ENCODE results near the gene NSD1.
"Not testable (repeated sequence)": the region's sequence is repeated elsewhere in the genome, so short reads cannot be mapped to it uniquely, and the experiment has no call there.

NSD1 gene

DNA sequence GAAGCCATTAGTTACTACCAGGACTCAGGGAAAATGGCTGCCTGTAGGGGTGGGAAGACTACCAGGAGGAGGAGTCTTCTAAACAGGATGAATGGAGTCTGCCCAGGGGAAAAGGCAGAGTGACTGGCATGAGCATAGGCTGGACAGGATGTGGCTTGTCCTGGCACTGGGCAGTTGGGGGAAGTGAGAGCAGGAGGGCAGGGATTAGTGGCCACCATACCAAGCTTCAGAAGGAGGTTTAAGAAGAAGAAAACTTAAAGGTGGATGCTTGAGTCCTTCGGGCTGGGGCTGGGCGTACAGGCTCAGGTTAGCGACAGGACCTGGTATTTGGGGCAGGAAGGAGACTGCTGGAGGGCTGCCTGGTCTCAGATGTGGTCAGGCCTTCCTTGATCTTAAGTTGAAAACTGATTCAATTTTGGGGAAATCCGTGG, 5.0 kb upstream of the NSD1 start:
- no peak for DNase-seq

DNA sequence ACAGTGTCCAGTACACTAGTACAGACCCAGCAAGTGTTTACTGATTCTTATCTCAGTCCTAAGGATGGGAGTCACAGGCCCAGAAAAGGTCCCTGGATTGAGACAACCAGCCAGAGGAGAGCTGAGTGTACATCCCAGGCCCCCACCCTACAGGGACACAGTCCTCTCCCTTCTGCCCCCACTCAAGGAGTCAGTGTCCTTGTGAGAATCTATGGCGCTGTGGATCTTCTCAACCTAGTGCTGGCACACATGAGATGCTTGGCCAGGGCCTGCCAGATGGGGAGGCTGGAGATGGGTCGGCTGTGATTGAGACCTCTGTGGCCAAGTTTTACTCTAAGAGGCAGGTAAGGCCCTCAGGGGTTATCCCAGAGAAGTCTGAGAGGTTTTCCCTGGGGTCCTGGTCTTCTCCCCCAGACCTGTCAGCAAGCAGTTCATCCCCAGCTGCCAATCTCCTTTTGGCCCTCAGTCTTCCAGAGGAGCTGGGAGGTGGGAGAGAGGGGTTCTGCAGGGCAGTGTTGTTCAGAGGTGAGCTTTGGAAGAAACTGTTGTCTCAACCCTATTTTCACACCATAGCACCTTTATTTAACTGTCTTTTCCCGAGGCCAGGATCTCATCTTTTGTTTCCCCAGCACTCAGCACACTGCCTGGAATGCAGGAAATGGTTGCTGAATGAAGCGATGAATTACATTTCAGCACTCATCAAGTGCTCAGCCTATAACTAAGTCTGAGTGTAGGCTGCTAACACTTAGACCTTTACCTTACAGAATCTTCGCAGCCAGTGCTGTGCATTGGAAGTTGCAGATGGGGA, 3.2 kb upstream of the NSD1 start:
- DNase-seq: no peak

DNA sequence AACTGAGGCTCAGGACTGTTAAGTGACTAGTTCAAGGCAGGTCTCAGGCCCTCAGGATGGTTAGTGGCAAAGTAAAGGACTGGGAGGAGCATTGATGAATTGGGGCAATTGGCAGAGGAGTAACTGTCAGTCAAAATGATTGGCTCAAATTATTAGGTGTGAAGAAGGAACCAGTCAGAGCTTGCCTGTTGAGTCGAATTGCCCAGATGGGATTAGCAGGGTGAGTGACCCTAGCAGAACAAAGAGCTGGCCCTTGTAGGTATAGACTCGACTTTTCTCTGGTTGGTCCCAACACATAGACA, 2.6 kb upstream of the NSD1 start:
- no peak for DNase-seq

DNA sequence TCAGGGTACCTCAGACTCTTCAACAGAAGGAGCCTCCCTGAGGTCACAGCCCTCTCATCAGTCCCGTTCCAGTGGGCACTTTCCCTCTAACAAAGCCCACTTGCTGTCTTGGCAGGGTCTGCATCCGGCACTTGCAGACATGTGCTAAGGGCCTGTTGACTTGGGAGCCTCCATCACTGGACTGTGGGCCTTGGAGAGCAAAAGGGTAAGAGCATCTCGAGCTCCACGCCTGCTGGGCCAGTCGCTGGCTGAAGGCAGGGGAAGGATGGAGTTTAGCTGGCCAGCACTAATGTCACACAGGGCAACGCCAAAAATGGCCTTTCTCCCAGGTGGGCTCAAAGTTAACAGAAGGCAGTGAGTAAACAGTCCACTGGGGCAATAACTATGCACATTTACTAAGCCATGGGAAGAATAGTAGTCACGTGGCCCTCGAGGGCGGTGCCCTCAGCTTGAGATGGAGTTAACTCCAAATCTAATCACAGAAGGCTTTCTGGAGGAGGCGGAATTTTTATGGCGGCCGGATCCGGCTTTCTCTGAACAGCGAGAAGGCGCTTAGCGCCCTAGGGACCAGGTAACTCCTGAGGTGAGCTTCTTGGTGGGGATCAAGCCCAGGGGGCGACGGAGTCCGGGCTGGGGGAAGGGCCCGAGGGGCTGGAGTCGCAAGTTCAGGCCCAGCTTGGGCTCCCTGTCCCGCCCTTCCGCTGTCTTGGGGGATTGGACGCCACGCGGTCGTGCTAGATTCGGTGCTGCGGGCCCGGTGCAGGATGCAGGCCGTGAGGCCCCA, 2.0 kb upstream of the NSD1 start:
- DNase-seq: peak in 1 of 2 experiments; percentile 27

DNA sequence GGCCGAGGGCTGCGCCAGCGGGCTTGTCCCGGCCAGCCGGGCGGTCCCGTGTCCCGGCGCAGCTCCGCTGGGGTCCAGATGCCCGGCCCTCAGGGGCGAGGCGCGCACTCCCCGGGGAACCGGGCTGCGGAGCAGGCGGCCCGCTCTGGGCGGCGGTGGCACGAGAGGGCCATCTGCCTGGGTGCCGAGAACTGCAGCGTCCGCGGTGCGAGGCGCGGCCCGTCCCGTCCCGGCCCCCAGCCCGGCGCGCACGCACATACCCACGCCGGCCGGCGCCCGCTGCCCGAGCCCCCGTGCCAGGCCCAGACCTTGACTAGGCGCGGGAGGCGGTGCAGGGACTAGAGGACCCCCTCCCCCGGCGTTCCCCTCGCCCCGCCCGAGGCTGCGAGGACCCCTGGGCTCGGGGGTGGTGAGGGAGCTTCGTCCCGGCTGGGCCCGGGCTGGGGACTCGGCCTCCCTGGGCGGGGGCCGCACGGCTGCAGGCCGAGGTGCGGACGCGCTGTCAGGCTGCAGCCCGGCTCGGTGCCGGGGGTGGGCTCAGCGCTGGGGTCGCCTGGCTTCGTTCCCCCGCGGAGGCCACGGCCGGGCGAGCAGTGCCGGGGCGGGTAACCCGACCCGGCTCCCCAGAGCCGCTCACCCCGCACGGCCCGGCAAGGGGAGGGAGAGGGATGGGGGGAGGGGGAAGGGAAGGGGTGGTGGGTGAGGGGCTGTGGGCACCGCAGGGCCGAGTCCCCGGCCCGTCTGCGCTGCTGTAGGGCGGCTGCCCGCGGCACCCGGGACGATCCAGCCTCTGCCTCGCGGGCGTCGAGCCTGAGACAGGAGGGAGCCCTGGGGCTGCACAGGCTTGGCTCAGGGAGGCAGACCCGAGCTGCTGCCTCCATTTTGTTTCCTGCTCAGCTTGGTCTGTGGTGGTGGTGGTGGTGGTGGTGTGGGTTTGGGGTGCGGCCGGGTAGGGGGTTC, 1.2 kb upstream of the NSD1 start:
- no peak for DNase-seq

DNA sequence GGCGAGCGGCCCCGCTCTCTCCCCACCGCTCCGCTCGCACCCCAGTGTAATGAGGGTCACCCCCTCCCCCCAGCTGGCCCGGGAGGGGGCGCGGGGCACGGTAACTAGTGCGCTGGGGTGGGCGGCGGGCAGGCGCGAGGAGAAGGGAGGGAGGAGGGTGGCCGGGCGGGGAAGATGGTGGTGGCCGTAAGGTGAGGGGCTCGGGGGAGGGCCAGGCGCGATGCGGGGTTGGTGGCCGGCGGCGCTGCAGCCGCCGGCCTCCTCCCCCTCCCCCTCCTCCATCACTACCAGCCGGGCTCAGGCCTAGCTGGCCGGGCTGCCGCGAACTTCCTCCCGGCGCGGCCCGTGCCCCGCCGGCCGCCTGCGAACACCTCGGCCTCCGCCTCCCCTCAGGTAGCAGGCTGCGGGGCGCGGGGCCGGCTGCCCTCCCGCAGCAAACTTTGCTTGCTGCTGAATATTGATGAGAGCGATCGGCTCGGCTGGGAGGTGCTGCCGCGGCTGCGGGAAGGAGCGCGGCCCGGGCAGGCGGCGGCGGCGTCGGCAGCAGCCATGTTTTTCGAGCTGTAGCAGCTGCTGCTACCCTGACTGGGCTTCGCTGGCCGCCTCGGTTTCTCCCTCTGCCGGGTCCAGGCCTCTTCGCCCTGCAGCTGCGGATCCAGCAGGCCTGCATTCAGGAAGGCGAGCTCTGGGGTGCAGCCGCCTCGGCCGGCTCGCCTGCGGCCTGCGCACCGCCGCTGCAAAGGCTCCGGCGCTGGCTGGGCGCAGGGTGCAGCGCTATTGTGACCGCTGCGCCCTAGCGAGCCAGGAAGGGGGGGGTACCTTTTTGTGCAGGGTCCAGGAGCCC, 502 bp downstream of the NSD1 start:
- peak in 1 of 2 experiments; percentile 59 for DNase-seq

DNA sequence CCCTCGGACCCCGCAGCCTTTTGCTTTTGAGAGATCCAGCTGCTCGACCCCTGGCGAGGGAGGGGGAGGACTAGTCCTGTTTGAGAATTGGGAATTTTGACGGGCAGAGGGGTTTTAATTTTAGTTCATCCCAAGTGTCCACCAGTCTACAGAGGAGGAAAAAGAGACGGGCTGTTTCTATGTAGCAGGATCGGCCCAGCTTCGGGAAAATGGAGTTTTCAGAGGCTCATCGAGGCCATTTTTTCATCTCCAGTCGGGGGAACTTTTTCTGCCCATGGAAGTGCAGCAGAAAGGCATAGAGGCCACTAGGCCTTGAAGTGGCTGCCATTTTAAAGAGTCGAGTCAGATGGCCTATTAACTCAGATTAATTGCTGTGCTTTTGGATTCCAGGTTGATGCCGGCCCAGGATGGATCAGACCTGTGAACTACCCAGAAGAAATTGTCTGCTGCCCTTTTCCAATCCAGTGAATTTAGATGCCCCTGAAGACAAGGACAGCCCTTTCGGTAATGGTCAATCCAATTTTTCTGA, 1.2 kb downstream of the NSD1 start:
- no peak for DNase-seq

DNA sequence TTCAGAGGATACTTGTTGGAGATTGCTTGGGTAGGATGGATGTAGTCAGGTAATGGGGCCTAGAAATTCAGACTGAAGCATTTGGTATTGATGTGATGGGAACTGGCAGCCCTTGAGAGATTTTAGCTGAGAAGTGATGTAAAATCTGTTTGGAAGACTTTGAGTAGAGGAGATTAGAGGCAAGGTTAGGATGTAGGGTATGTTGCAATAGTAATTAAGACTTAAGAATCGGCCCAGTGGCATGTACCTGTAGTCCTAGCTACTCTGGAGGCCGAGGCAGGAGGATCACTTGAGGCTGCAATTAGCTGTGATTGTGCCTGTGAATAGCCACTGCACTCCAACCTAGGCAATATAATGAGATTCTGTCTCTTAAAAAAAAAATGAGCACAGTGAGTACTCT, 6.7 kb downstream of the NSD1 start:
- DNase-seq: no peak

DNA sequence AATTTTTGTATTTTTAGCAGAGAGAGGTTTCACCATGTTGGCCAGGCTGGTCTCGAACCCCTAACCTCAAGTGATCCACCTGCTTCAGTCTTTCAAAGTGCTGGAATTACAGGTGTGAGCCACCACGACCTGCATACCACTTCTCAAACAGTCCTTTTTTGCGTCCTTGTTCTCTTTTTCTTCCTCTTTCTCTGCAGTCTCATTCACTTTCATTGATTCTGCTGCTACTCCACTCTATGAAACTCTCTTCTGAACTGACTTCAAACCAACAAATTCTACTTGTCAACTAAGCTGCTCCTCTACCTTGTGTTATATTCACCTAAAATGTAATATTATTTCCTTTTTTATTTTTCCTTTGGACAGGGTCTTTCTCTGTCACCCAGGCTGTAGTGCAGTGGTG, 7.9 kb downstream of the NSD1 start:
- no peak for DNase-seq

DNA sequence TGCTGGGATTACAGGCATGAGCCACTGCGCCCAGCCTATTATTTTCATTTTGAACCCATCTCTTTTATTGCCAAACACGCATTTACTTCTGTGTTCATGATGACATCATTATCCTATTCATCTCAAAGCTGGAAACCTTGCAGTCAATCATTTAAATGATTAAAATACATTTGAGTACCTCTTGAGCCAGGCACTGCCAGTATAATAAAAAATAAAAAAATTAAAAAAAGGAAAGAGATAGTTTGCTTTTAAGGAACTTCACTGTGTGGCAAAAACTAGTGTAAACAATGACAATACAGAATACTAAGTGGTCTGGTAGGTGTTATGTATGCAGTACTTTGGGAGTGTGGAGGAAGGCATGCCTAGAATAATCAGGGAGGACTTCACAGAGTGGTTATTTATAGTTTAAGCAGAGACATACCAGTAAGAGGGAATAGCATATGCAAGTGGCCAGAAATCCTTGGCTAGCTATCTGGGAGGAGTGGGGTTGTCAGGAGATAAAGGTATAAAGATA, 8.6 kb downstream of the NSD1 start:
- DNase-seq: no peak

DNA sequence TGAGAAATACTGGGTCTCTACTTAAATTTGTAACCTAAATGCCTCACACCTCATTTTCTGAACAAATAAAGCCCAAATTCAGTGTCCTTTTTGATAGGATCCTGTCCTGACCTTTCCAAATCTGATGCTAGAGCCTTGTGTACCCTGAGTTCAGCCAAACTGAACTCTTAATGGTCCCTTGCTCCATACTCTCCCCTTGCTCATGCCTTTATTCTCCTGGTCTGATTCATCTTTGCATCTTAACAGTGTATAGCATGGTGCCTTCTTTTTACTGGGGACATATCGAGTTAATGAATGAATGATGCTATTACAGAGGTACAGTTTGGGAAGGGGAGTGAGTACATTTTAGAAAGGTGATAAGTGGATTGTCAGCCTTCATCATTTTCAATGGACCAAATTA, 9.2 kb downstream of the NSD1 start:
- no peak for DNase-seq

DNA sequence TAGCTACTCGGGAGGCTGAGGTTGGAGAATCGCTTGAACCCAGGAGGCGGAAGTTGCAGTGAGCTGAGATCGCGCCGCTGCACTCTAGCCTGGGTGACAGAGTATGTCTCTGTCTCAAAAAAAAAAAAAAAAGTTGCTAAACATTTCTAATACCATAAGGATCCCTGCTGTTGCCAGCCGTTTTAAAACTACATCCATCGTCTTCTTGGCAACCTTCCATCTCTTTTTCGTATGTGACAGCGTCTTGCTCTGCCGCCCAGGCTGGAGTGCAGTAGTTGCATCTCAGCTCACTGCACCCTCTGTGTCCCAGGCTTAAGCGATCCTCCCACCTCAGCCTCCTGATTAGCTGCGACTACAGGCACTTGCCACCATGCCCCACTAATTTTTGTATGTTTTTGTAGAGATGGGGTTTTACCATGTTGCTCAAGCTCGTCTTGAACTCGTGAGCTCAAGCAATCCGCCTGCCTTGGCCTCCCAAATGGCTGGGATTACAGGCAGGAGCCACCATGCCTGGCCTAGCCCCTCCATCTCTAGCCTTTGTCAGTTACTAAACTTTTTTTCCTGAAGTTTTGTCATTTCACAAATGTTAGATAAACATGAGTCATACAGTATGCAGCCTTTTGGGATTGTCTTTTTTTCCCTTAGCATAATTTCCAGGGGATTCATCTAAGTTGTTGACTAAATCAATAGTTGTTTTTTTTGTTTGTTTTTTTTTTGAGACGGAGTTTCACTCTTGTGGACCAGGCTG, 13.5 kb downstream of the NSD1 start:
- DNase-seq: no peak

DNA sequence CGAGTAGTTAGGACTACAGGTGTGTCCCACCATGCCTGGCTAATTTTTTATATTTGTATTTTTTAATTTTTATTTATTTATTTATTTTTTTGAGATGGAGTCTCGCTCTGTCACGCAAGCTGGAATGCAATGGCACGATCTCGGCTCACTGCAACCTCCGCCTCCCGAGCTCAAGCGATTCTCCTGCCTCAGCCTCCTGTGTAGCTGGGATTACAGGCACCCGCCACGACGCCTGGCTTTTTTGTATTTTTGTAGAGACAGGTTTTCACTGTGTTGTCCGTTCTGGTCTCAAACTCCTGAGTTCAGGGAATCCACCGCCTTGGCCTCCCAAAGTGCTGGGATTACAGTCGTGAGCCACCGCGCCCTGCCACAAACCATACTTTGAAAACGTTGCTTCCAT, 16.5 kb downstream of the NSD1 start:
- DNase-seq: not testable (repeated sequence)

DNA sequence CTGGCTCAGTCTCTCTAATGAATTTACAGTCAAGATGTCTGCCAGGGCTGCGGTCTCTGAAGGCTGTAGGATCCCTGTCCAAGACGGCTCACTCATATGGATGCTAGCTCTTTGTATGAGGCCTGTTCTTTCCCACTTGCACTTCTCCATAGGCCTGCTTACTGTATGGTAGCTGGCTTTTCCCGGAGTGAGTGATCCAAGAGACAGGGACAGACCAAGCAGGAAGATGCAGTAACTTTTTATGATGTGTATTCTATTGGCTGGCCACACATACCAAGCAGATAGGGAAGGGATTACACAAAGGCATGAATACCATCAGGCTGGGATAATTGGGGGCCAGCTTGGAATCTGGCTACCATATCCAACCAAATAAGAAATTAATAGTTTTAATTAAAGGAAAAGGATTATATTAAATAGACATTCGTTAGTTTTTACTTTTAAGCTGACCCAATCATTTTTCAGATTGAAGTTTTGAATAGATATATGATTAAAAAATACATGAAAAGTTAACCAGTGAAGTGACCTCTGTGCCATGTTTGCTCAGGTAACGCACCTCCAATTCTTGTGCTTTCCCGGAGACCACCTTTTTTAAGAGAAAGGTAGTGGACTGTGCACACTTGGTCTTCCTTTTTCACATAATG, 20.6 kb downstream of the NSD1 start:
- no peak for DNase-seq

DNA sequence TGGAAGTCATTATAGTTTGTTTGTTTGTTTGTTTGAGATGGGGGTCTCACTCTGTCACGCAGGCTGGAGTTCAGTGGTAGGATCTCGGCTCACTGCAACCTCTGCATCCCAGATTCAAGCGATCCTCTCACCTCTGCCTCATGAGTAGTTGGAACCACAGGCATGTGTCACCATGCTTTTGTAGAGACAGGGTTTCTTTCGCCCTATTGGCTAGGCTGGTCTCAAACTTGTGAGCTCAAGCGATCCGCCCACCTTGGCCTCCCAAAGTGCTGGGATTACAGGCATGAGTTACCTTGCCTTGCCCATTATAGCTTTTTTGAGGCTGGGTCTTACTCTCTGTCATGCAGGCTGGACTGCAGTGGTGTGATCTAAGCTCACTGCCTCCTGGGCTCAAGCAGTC, 28.8 kb downstream of the NSD1 start:
- no peak for DNase-seq

DNA sequence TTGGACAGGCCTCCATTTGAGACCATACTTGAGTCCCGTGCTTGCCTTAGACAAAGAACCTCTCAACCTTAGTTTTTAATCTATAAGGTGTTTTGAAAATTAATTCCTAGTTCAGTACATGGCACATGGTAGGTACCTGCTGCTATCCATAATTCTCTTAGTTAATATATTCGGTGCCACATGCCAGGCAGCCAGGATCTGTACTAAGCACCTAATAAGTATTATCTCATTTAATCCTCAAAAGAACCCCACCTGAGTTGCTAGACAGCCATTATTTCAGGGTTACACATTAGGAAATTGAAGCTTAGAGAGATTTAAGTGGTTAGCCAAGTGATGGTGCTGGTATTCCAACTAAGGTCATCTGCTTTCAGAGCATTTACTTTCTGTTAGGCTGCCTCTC, 29.9 kb downstream of the NSD1 start:
- DNase-seq: no peak

DNA sequence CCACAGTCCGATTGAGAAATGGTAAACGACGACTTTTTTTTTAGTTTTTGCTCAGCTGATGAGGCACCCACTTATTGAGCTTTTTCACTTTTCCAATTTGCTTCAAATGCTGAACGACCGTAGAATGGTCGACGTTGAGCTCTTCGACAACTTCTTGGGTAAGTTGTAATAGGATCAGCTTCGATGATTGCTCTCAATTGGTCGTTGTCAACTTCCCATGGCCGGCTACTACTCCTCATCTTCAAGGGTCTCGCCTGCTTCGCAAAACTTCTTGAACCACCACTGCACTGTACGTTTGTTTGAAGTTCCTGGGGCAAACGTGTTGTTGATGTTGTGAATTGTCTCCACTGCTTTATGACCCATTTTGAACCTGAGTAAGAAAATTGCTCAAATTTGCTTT, 35.7 kb downstream of the NSD1 start:
- no peak for DNase-seq

DNA sequence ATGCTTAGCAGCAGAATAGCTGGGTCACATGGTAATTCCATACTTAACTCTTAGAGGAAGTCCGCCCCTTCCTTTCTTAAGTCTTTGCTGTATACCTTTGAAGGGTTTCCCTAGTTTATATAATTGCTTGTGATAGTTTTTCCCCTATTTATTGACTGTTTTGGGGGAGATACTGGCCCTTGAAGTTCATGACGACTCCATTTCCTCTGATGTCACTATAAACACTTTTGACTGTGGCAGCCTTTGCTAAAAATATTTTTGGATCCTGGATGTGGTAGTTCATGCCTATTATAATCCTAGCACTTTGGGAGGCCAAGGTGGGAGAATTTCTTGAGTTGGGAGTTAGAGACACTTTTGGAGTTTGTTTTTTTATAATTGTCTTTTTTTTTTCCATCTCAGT, 38.4 kb downstream of the NSD1 start:
- no peak for DNase-seq

DNA sequence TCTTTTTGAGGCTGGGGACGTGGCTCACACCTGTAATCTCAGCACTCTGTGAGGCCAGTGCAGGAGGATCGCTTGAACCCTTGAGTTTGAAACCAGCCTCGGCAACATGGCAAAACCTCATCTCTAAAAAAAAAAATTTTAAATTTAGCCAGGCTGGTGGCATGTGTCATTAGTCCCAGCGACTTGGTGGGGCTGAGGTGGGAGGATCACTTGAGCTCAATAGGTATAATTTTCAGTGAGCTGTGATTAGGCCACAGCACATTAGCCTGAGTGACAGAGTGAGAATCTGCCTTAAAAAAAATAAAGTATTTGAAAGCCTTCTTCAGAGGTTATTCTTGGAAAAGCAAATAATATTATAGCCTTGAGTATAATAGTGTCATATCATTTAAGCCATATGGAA, 41.8 kb downstream of the NSD1 start:
- DNase-seq: no peak

DNA sequence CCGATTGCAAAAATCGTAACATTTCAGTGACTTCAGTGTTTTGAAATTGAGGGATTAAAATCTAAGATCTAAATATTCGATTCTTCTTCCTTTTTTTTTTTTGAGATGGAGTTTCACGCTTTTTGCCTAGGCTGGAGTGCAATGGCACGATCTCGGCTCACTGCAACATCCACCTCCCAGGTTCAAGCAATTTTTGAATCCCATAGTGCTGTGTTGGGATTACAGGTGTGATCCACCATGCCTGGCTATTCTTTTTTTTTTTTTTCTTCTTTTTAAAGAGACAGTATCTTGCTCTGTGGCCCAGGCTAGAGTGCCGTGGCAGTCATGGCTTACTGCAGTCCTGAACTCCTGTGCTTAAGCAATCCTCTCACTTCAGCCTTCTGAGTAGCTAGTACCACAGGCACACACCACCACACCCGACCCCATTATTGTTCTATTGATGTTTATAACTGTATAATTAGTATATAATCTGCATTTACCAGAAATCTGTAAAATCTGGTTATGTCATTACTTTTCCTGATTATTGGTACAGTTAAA, 42.7 kb downstream of the NSD1 start:
- no peak for DNase-seq

Measured in SW 1271 (cell line).